ENCODE data around the gene ZNF474. TPM values are rescaled to one million over a fixed set of nuclear protein-coding genes. Genes with fewer than 3 reads are reported as not detected.

ZNF474 gene
- total and polyA plus RNA-seq, 3 donors from 2014 or later: 3.7 to 16.4 (median 7.1) TPM

DNA sequence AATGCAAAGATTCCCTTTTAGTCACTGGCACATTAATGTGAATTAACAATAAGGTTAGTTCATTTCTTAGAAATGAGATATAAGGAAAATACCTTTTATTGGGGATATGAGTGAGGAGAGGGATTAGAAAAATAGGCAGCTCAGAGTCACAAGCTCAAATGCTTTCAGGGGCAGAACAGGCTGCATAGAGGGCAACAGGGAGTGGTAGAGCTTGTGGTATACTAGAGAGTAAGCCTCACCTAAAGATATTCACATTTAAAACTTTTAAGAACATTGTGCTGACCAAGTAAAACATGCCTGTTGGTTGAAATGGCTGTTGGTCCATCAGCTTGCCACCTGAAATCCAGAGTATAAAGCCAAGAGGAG, 34.7 kb downstream of the ZNF474 start:
- Histone ChIP-seq H3K27ac (no peak overlapping the region), H3K36me3 (ENCODE audit: low read depth, missing control alignments) (no peaks in the 10 kb centered on the region), H3K4me3 (no peak overlapping the region), H3K9me3 (no peaks in the 10 kb centered on the region), H3K4me1 (no peaks in the 10 kb centered on the region), H3K27me3 (no peaks in the 10 kb centered on the region)
- no peak for DNase-seq
- intact Hi-C loops (cut with DNase I; ENCODE audit: low total_unique reads): no loop called here
- TF ChIP-seq, protein P1, sequence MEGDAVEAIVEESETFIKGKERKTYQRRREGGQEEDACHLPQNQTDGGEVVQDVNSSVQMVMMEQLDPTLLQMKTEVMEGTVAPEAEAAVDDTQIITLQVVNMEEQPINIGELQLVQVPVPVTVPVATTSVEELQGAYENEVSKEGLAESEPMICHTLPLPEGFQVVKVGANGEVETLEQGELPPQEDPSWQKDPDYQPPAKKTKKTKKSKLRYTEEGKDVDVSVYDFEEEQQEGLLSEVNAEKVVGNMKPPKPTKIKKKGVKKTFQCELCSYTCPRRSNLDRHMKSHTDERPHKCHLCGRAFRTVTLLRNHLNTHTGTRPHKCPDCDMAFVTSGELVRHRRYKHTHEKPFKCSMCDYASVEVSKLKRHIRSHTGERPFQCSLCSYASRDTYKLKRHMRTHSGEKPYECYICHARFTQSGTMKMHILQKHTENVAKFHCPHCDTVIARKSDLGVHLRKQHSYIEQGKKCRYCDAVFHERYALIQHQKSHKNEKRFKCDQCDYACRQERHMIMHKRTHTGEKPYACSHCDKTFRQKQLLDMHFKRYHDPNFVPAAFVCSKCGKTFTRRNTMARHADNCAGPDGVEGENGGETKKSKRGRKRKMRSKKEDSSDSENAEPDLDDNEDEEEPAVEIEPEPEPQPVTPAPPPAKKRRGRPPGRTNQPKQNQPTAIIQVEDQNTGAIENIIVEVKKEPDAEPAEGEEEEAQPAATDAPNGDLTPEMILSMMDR (IDR thresholded peaks at IDR 0.05): no peak
- TF ChIP-seq POLR2A (IDR thresholded peaks at IDR 0.05): no peak

DNA sequence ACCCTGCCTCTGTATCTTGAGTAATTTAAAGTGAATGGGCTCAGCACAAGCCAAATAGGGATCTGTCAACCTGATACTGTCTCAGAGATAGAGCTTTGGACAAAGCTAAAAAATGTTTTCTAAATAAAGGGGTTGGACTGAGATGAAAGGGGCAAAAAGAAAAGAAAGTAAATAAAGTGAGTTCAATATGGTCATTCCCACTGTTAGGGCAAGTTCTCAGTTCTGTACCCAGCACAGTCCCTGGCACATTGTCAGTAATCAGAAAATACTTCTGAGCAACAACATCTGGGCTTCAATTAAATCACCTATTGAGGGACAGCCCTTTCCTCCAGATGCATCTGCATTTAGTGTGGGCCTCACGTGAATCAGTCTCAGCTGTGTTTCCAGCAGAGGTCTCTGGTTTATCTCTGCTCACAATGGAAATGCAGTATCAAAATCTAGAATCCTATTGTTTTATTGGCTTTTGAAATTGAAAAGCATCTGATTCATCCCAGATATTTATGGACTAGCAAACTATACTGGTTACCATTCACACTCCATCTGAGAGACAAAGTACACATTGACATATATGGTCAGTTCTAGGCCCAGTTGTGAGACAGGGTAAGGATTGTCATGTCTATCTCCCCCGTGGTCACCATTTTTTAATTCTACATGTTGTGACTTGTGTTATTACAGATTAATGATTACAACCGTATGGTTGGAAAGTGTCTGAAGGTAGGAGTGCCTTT, 35.6 kb downstream of the ZNF474 start:
- WGBS, 2 donors: 92 to 94% methylated on average over 3 of the region's 3 CpGs
- TF ChIP-seq POLR2A (IDR thresholded peaks at IDR 0.05): no peak
- TF ChIP-seq, protein P1 (IDR thresholded peaks at IDR 0.05): no peak
- H3K4me3 ChIP-seq: no peak overlapping the region
- H3K36me3 ChIP-seq (ENCODE audit: low read depth, missing control alignments): no peaks in the 10 kb centered on the region
- no peaks in the 10 kb centered on the region for H3K9me3 ChIP-seq
- no peaks in the 10 kb centered on the region for H3K4me1 ChIP-seq
- DNase-seq: no peak
- no peaks in the 10 kb centered on the region for H3K27me3 ChIP-seq
- H3K27ac ChIP-seq: no peak overlapping the region
- intact Hi-C loops (cut with DNase I; ENCODE audit: low total_unique reads): no loop called here

DNA sequence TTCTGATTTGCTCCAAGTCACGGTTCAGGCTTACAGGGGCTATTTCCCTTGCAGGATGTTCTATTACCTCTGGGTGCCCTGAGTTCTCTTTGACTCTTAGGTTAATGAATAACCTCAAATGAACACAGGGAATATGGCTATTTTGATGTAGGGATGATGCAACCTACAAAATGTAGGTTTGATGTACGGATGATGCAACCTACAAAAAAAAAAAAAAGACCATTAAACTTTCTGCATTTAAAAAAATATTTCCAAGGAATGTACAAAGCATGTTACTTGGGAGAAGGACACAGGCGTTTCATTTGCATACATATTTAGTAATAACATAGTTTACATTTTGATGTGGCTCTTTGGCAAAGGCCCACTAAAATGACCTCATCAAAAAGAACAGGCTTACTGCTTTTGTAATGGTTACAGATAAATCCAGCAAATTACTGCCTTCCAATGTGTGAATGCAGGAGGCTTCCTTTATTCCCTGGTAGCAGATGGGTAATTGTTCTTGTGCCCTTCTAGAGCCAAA, 36.3 kb downstream of the ZNF474 start:
- Histone ChIP-seq H3K4me3 (no peak overlapping the region), H3K27ac (no peak overlapping the region), H3K4me1 (no peaks in the 10 kb centered on the region), H3K27me3 (no peaks in the 10 kb centered on the region), H3K36me3 (ENCODE audit: low read depth, missing control alignments) (no peaks in the 10 kb centered on the region), H3K9me3 (no peaks in the 10 kb centered on the region)
- no peak for TF ChIP-seq POLR2A (IDR thresholded peaks at IDR 0.05)
- TF ChIP-seq, protein P1 (IDR thresholded peaks at IDR 0.05): no peak
- 98 to 99% methylated on average over 3 of the region's 3 CpGs for WGBS, 2 donors
- intact Hi-C loops (cut with DNase I; ENCODE audit: low total_unique reads): no loop called here
- no peak for DNase-seq

GRCh38 chr5:122169350-122170103, 40.2 kb downstream of the ZNF474 start:
- intact Hi-C loops (cut with DNase I; ENCODE audit: low total_unique reads): no loop called here
- 91 to 95% methylated on average over 4 of the region's 4 CpGs for WGBS, 2 donors
- no peaks in the 10 kb centered on the region for H3K27me3 ChIP-seq

More at GRCh38 chr5:122169350-122170103, 40.2 kb downstream of the ZNF474 start:
- H3K4me1 ChIP-seq: peaks cover 8% of the 10 kb centered on the region
- TF ChIP-seq, protein P1 (IDR thresholded peaks at IDR 0.05): no peak
- no peak for TF ChIP-seq POLR2A (IDR thresholded peaks at IDR 0.05)
- no peaks in the 10 kb centered on the region for H3K9me3 ChIP-seq
- no peaks in the 10 kb centered on the region for H3K36me3 ChIP-seq (ENCODE audit: low read depth, missing control alignments)
- no peak overlapping the region for H3K27ac ChIP-seq
- no peak for DNase-seq
- no peak overlapping the region for H3K4me3 ChIP-seq
